Measurements from ENCODE around the gene GZF1.

GZF1 gene

DNA sequence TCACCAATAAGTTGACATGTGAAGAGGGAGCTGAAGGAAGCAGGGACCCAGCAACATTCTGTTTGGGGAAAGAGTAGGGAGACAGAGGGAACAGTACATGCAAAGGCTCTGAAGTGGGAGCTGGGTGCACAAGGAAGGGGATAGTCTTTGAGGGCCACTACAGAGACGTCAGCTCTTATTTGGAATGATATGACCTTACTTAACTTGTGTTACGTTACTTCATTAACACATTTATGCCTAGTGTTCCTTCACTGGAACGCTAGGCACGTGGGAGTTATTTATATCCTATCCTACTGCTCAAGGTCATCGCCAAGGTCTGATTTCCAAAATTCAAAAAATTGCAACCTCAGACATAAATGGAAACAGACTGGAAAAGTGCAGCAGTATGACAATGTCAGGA is 39.1 kb downstream of the GZF1 start:
- no peak for DNase-seq (ENCODE audit: low read depth, low spot score)
- no peak overlapping the region for H3K4me3 ChIP-seq (ENCODE audit: low read depth, low read length)
- CTCF ChIA-PET, result interaction anchor here (1.6 to 3.9 kb wide), 2 partner anchors 18 to 42 kb away, joined by 5 to 15 read pairs; no protein-coding TSS in a partner anchor
- TF ChIP-seq, protein P1, sequence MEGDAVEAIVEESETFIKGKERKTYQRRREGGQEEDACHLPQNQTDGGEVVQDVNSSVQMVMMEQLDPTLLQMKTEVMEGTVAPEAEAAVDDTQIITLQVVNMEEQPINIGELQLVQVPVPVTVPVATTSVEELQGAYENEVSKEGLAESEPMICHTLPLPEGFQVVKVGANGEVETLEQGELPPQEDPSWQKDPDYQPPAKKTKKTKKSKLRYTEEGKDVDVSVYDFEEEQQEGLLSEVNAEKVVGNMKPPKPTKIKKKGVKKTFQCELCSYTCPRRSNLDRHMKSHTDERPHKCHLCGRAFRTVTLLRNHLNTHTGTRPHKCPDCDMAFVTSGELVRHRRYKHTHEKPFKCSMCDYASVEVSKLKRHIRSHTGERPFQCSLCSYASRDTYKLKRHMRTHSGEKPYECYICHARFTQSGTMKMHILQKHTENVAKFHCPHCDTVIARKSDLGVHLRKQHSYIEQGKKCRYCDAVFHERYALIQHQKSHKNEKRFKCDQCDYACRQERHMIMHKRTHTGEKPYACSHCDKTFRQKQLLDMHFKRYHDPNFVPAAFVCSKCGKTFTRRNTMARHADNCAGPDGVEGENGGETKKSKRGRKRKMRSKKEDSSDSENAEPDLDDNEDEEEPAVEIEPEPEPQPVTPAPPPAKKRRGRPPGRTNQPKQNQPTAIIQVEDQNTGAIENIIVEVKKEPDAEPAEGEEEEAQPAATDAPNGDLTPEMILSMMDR (IDR thresholded peaks at IDR 0.05; ENCODE audit: insufficient read depth, low read length, missing control alignments), result no peak
- POLR2A ChIA-PET, result interaction anchor here (0.6 kb wide), 1 partner anchor 799 kb away, joined by 6 read pairs; no protein-coding TSS in a partner anchor

DNA sequence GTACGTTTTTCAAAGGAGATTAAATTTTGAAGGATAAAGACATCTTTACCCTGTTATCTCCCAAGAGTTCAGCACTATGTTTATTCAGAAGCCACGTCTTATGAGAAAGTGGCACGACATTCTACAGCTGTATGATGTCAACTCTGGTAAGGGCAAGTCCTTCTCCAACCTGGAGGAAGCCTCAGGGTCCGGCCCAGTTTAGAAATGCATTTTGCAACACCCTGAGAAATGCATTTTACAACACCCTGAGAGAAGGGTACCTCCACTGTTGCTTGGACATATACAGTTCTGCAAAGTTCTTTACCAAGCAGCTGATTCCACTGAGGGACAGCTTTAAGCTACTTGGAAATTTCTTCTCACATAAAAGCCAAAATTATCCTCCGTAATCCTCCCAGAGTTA is 41.8 kb downstream of the GZF1 start:
- TF ChIP-seq, protein P1 (IDR thresholded peaks at IDR 0.05; ENCODE audit: insufficient read depth, low read length, missing control alignments), result no peak
- DNase-seq (ENCODE audit: low read depth, low spot score), result no peak
- CTCF ChIA-PET, result interaction anchor here (1.1 to 3.9 kb wide), 2 partner anchors 10 to 39 kb away, joined by 3 to 15 read pairs; no protein-coding TSS in a partner anchor
- POLR2A ChIA-PET, result interaction anchor here (1.0 kb wide), 1 partner anchor 16 kb away, joined by 3 read pairs; no protein-coding TSS in a partner anchor
- no peak overlapping the region for H3K4me3 ChIP-seq (ENCODE audit: low read depth, low read length)

DNA sequence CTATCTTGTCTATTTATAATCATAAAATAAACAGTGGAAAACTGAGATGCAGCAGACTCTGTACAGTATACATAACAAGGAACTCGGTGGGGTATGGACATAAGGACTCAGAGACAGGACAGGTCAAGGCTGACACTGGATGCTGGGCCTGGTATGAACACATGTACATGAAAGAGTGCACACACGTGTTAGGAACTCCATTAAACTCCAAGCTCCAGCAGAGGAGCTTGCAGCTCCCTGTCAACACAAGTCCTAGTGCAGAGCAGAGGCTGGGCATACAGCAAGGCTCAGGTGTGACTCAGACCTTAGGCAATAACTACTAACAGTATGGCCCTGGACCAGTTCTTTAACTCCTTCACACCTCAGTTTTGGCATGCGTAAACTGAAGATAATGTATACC is 42.2 kb downstream of the GZF1 start:
- POLR2A ChIA-PET, result interaction anchor here (1.0 kb wide), 1 partner anchor 15 kb away, joined by 3 read pairs; no protein-coding TSS in a partner anchor
- CTCF ChIA-PET, result interaction anchor here (1.1 to 3.9 kb wide), 2 partner anchors 11 to 38 kb away, joined by 3 to 15 read pairs; no protein-coding TSS in a partner anchor
- H3K4me3 ChIP-seq (ENCODE audit: low read depth, low read length), result no peak overlapping the region
- TF ChIP-seq, protein P1 (IDR thresholded peaks at IDR 0.05; ENCODE audit: insufficient read depth, low read length, missing control alignments), result no peak
- DNase-seq (ENCODE audit: low read depth, low spot score), result no peak

DNA sequence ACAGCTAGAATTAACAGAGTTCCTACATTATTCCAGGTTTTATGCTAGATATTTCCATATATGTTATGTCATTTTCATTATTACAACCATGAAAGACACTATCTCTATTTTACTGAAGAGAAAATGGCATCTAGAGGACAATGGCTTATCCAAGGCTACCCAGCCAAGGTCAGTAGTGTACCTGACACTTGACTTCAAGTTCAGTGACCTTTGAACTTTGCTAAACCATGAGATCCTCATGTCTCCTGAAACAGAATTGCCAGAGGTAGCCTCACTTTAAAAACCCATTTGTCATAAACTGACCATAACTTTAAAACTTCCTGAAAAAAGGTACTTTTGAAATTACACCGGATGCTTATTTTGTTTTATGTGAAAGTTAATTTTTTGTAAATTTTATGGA is 44.9 kb downstream of the GZF1 start:
- TF ChIP-seq, protein P1 (IDR thresholded peaks at IDR 0.05; ENCODE audit: insufficient read depth, low read length, missing control alignments), result no peak
- ChIA-PET POLR2A (no interaction called here), CTCF (interaction anchor here (1.8 to 2.2 kb wide), 2 partner anchors 9 to 33 kb away, joined by 4 to 6 read pairs; no protein-coding TSS in a partner anchor)
- H3K4me3 ChIP-seq (ENCODE audit: low read depth, low read length), result no peak overlapping the region
- DNase-seq (ENCODE audit: low read depth, low spot score), result no peak

DNA sequence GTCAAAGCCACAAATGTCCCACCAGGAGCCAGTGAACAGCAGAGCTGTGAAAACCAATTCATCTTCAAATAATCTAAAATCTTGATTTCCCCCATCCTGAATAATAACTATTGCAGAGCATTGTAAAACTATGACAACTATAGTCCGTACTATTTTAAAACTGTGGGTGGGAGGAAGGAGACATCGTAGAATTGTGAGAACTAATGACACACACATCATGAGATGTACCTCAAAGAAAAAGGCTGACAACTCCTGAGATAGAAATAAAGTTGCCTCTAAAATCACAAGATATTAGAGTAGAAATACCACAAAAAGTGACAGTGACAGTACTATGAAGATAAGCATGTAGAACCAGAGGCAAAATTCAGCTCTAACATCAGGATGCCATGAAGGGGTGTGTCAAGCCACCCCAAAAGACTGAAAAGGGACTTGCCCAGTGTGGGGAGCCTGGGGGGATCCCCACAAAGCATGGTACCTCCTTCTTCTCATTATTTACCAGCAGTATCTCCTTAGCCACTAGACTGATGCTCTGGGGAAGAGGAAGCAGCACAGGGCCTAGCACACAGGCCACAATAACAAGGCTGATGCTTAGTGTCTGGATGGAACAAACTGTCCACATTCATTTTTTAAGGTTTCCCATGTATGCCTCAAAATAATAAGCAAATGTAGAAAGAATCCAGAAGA is 45.9 kb downstream of the GZF1 start:
- no peak for DNase-seq (ENCODE audit: low read depth, low spot score)
- CTCF ChIA-PET, result no interaction called here
- POLR2A ChIA-PET, result no interaction called here
- TF ChIP-seq, protein P1 (IDR thresholded peaks at IDR 0.05; ENCODE audit: insufficient read depth, low read length, missing control alignments), result no peak
- no peak overlapping the region for H3K4me3 ChIP-seq (ENCODE audit: low read depth, low read length)

DNA sequence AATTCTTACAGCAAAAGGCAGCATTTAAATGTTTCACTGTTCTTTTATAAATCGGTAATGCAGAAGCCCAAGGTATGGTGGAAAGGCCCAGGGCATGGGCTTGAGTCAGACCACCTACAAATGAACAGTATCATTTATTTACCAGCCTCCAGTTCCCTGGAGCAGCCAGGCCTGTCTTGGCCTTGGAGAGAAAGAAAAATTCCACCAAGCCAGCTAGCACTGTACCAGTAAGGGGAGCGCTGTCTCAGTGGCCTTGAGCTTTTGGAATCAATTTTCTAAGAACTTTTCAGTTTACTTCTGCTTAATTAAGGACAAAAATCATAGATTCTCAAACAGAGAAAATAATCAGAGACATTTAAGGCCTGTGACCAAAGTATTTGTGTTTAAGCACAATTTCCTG is 47.0 kb downstream of the GZF1 start:
- DNase-seq (ENCODE audit: low read depth, low spot score), result no peak
- CTCF ChIA-PET, result interaction anchor here (2.0 kb wide), 1 partner anchor 11 kb away, joined by 7 read pairs; no protein-coding TSS in a partner anchor
- TF ChIP-seq, protein P1 (IDR thresholded peaks at IDR 0.05; ENCODE audit: insufficient read depth, low read length, missing control alignments), result no peak
- POLR2A ChIA-PET, result no interaction called here
- no peak overlapping the region for H3K4me3 ChIP-seq (ENCODE audit: low read depth, low read length)
